Ishikawa (cell line): Measurements from ENCODE around the gene PA2G4.

ENCODE experiments used
- CEBPB ChIP-seq: IDR thresholded peaks from 2 replicates; pipeline ENCODE4 v1.6.1; 2012
- CREB1 ChIP-seq: IDR thresholded peaks from 2 replicates; pipeline ENCODE4 v1.6.1; 2012; ENCODE audit warnings: low read depth
- RAD21 ChIP-seq: IDR thresholded peaks from 2 replicates; pipeline ENCODE4 v1.6.1; 2012; ENCODE audit warnings: low read depth
- TCF12 ChIP-seq: IDR thresholded peaks from 2 replicates; pipeline ENCODE4 v1.6.1; 2012; ENCODE audit warnings: low read depth
- TF ChIP-seq, protein P1 (sequence below): IDR thresholded peaks from 2 replicates; pipeline ENCODE4 v1.6.1; 2012; ENCODE audit warnings: low read depth, mild to moderate bottlenecking
- TF ChIP-seq, protein P2 (sequence below): IDR thresholded peaks from 2 replicates; pipeline ENCODE4 v1.6.1; 2012

DNA sequence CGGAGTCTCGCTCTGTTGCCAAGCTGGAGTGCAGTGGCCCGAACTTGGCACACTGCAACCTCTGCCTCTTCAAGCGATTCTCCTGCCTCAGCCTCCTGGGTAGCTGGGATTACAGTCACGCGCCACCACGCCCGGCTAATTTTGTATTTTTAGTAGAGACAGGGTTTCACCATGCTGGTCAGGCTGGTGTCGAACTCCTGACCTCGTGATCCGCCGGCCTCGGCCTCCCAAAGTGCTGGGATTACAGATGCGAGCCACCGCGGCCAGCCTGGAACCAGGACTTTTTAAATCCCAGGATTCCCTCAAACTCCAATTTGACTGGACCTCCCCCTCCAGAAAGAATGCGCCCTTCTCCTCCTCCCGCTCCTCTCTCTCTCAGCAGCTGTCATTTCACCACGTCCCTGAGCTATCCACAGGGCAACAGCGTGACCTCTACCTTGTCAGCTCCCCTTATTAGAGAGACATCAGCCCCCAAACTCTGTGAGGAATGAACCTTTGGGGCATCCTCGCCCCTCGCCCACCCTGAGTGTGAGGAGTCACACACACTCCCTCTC, 25.7 kb downstream of the PA2G4 start:
- TF ChIP-seq, protein P1, sequence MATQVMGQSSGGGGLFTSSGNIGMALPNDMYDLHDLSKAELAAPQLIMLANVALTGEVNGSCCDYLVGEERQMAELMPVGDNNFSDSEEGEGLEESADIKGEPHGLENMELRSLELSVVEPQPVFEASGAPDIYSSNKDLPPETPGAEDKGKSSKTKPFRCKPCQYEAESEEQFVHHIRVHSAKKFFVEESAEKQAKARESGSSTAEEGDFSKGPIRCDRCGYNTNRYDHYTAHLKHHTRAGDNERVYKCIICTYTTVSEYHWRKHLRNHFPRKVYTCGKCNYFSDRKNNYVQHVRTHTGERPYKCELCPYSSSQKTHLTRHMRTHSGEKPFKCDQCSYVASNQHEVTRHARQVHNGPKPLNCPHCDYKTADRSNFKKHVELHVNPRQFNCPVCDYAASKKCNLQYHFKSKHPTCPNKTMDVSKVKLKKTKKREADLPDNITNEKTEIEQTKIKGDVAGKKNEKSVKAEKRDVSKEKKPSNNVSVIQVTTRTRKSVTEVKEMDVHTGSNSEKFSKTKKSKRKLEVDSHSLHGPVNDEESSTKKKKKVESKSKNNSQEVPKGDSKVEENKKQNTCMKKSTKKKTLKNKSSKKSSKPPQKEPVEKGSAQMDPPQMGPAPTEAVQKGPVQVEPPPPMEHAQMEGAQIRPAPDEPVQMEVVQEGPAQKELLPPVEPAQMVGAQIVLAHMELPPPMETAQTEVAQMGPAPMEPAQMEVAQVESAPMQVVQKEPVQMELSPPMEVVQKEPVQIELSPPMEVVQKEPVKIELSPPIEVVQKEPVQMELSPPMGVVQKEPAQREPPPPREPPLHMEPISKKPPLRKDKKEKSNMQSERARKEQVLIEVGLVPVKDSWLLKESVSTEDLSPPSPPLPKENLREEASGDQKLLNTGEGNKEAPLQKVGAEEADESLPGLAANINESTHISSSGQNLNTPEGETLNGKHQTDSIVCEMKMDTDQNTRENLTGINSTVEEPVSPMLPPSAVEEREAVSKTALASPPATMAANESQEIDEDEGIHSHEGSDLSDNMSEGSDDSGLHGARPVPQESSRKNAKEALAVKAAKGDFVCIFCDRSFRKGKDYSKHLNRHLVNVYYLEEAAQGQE, result no peak
- TF ChIP-seq, protein P2, sequence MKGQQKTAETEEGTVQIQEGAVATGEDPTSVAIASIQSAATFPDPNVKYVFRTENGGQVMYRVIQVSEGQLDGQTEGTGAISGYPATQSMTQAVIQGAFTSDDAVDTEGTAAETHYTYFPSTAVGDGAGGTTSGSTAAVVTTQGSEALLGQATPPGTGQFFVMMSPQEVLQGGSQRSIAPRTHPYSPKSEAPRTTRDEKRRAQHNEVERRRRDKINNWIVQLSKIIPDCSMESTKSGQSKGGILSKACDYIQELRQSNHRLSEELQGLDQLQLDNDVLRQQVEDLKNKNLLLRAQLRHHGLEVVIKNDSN, result no peak
- TF ChIP-seq RAD21 (no peak), TCF12 (no peak), CREB1 (no peak), CEBPB (no peak)
